Bone marrow (tissue), 2 donors: ENCODE results near the gene OSR1.
"Not testable (repeated sequence)": the region's sequence is repeated elsewhere in the genome, so short reads cannot be mapped to it uniquely, and the experiment has no call there.

Experiments
- DNase-seq, 2 donors: peaks; one replicate each; lab custom pipeline; 2025; lab: John Stamatoyannopoulos, UW

OSR1 gene

GRCh38 chr2:19358242-19359020 is at the start of gene OSR1:
OSR1 (minus strand) TSS chr2:19358623; CDS start chr2:19353805, 4,818 bp downstream.
- DNase-seq: no peak

- DNase-seq: no peak
Observed at GRCh38 chr2:19403785-19404184, 45.4 kb upstream of the OSR1 start.

GRCh38 chr2:19392191-19392590 is 33.8 kb upstream of the OSR1 start:
- no peak for DNase-seq

- DNase-seq: not testable (repeated sequence)
Observed at GRCh38 chr2:19389469-19389868, 31.0 kb upstream of the OSR1 start.

- DNase-seq: no peak
Observed at GRCh38 chr2:19380532-19380931, 22.1 kb upstream of the OSR1 start.

- no peak for DNase-seq
Observed at GRCh38 chr2:19378939-19379338, 20.5 kb upstream of the OSR1 start.

GRCh38 chr2:19377717-19378116 is 19.3 kb upstream of the OSR1 start:
- no peak for DNase-seq

GRCh38 chr2:19373352-19373751 is 14.9 kb upstream of the OSR1 start:
- DNase-seq: no peak

GRCh38 chr2:19371996-19372582 is 13.7 kb upstream of the OSR1 start:
- no peak for DNase-seq

GRCh38 chr2:19369341-19369955 is 11.0 kb upstream of the OSR1 start:
- no peak for DNase-seq

GRCh38 chr2:19368760-19369159 is 10.3 kb upstream of the OSR1 start:
- DNase-seq: no peak

GRCh38 chr2:19367326-19367725 is 8.9 kb upstream of the OSR1 start:
- DNase-seq: no peak

GRCh38 chr2:19365126-19365525 is 6.7 kb upstream of the OSR1 start:
- DNase-seq: no peak

- no peak for DNase-seq
Observed at GRCh38 chr2:19364014-19364413, 5.6 kb upstream of the OSR1 start.

GRCh38 chr2:19363474-19363778 is 5.0 kb upstream of the OSR1 start:
- DNase-seq: no peak

- DNase-seq: peak in 1 of 2 donors; percentile 25
Observed at GRCh38 chr2:19362755-19363473, 4.5 kb upstream of the OSR1 start.

GRCh38 chr2:19362094-19362754 is 3.8 kb upstream of the OSR1 start:
- DNase-seq: peak in 1 of 2 donors; percentile 33

- DNase-seq: no peak
Observed at GRCh38 chr2:19361325-19361990, 3.0 kb upstream of the OSR1 start.

GRCh38 chr2:19360966-19361321 is 2.5 kb upstream of the OSR1 start:
- no peak for DNase-seq

GRCh38 chr2:19360266-19360965 is 2.0 kb upstream of the OSR1 start:
- no peak for DNase-seq

GRCh38 chr2:19359456-19359855 is 1.0 kb upstream of the OSR1 start:
- DNase-seq: no peak
